Measurements from ENCODE around the gene ZNF283.
"Not testable (repeated sequence)": the region's sequence is repeated elsewhere in the genome, so short reads cannot be mapped to it uniquely, and the experiment has no call there.

Gene ZNF283

DNA sequence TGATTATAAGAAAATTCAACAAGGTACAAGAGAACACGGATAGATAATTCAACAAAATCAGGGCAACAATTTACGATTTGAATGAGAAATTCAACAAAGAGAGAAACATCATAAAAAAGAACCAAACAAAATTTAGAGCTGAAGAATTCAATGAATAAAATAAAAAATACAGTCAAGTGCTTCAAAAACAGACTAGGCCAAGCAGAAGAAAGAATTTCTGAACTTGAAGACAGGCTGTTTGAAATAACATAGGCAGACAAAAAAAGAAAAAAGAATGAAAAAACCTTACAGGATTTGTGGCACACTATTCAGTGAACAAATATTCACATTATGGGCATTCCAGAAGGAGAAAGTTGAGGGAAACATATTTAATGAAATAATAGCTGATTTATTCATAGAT is 31.1 kb downstream of the ZNF283 start:
- DNase-seq: no peak

DNA sequence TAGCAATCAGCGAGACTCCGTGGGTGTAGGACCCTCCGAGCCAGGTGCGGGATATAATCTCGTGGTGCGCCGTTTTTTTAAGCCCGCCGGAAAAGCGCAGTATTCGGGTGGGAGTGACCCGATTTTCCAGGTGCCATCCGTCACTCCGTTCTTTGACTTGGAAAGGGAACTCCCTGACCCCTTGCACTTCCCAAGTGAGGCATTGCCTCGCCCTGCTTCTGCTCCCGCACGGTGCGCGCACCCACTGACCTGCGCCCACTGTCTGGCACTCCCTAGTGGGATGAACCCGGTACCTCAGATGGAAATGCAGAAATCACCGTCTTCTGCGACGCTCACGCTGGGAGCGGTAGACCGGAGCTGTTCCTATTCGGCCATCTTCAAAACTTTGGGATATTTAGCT is 39.8 kb downstream of the ZNF283 start:
- not testable (repeated sequence) for DNase-seq

DNA sequence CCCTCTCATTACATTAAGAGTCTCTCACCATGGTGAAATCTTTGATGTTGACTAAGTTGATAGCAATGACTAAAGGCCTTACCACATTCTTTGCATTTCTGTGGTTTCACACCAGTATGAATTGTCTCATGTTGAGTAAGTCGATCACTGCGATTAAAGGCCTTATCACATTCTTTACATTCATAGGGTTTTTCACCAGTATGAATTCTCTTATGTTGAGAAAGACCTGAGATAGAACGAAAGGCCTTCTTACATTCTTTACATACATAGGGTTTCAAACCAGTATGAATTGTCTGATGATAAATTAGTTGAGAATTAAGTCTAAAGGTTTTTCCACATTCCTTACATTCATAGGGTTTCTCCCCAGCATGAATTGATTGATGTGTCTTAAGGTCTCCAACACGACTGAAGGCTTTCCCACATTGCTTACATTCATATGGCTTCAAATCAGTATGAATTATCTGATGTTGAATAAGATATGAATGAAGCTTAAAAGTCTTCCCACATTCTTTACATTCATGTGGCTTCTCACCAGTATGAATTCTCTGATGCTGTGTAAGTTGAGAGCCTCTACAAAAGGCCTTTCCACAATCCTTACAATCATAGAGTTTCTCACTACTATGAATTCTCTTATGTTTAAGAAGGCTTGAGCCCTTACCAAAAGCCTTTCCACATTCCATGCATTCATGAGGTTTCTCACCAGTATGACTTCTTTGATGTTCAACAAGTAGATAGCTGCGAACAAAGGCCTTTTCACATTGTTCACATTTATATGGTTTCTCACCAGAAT is 45.6 kb downstream of the ZNF283 start:
- DNase-seq: no peak

DNA sequence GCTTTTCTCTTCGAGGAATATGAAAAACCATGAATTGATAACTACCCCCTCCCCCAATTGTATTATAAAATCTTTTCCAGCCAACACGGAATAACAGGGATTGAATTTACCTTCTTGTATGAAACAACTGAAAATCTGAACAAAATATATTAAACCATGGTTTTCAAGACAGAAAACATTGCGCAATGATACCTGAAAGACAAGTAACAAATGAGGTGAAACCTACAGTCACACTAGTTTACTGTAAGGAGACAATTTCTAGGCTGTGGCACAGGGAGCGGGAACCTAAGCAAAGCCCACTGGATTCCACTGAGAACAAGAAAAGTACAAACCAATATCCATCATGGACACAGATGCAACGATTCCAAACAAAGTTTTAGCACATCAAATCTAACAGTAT is 53.4 kb downstream of the ZNF283 start:
- DNase-seq: no peak

DNA sequence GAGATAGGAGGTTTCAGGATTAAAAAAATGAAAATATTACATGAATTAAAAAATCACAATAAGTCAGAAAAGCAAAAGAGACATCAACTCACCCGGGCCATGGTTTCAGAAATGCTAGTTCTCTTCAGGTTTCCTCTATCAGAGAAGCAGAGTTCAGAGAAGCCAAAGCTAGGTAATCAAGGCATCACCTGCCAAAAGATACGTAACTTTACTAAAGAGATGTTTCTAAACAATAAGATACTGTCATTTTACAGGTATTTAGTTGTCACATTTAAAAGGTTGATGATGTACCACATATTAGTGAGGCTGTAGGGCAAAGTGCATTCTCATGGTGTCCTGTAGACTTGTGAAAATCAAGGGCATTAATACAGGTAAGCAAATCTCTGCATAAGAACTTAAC is 56.7 kb downstream of the ZNF283 start, which contains the start of gene ZNF404:
Gene ZNF404, minus strand, starts transcription at position 101 of the 400 bp plus-strand sequence.
- no peak for DNase-seq

DNA sequence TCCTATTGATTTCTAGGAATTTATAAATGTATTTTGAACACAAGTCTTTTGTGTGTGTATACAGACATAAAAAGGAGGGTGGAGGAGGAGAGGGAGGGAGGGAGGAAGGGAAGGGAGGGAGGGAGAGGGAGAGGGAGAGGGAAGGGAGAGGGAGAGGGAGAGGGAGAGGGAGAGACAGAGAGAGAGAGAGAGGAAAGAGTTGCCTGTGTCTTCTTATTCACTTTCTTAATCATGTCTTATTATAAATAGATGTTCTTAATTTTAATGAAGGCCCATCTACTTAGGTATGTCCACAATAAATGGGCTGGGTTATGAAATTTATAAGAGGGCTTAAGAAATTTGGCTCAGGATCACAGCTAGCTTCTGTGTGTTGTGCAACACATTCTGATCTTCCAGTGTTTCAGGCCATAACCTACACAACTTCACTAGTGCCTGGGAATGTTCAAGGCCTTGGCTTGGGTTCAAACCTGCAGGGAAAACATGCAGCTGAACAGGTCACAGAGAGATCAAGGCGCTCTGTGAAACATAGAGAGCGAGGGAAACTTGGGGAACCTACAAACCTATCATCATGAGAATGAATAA is 68.7 kb downstream of the ZNF283 start:
- DNase-seq: no peak

All from inflammatory macrophage (primary cell).